GM12878 (cell line): ENCODE results near the gene SACS. TPM values are rescaled to one million over a fixed set of nuclear protein-coding genes. Genes with fewer than 3 reads are reported as not detected.

Source experiments
- ATAC-seq: fragments of 200-7000 bp; cut with Tn5 transposase; 3 replicates; pipeline ENCODE4 v1.9.1; 2020; ENCODE audit warnings: mild to moderate bottlenecking, moderate library complexity
- BruUV-seq: library from RNA; stranded (reverse); fragments of 400-500 nt; replicated peaks from 2 replicates; lab custom pipeline; 2021; lab: Mats Ljungman, UMichigan
- CTCF ChIA-PET: fragments of 300-600 bp; sonication (Branson Sonifier 250); formaldehyde crosslinking; extraction: SDS; loops from one replicate; lab custom pipeline; 2021; ENCODE audit warnings: inconsistent platforms; lab: Yijun Ruan, JAX
- POLR2A ChIA-PET: fragments of 350-600 bp; formaldehyde crosslinking; extraction: SDS; loops from one replicate; lab custom pipeline; 2021; ENCODE audit warnings: inconsistent platforms; lab: Charles Lee
- RAD21 ChIA-PET: fragments of 300-600 bp; sonication (Branson Sonifier 250); formaldehyde crosslinking; loops from one replicate; lab custom pipeline; 2023; ENCODE audit warnings: antibody characterized with exemption; ENCODE audit not compliant: unreplicated experiment; lab: Charles Lee
- SMC1A ChIA-PET: fragments of 300-600 bp; sonication (Branson Sonifier 250); formaldehyde crosslinking; loops from one replicate; lab custom pipeline; 2023; ENCODE audit not compliant: unreplicated experiment, uncharacterized antibody; lab: Charles Lee
- DNase-seq: peaks from one replicate; pipeline ENCODE4 v3.0.0-alpha.2; 2011; ENCODE audit warnings: low read depth, low spot score
- FAIRE-seq: peaks from 3 replicates; lab custom pipeline; 2011; peaks lifted over from hg19 to GRCh38; lab: Jason Lieb, UNC
- H2AFZ ChIP-seq: 2 replicates; pipeline ENCODE4 v1.6.0; 2011; ENCODE audit warnings: low read depth, low read length, control low read depth; ENCODE audit not compliant: control insufficient read depth
- H3K27ac ChIP-seq: 2 replicates; pipeline ENCODE4 v1.5.1; 2011; ENCODE audit warnings: control low read depth; ENCODE audit not compliant: control insufficient read depth, insufficient read depth
- H3K27me3 ChIP-seq, 2 experiments: replicated peaks in 1 of 2; 2 replicates each; pipeline versions ENCODE4 v1.6.0 to v1.6.1; 2011; ENCODE audit warnings: low read length in 1 of 2; ENCODE audit not compliant: control insufficient read depth in 2 of 2, insufficient read depth in 2 of 2
- H3K36me3 ChIP-seq, 2 experiments: 2 replicates each; pipeline ENCODE4 v1.5.1; 2011; ENCODE audit warnings: low read length in 1 of 2; ENCODE audit not compliant: control insufficient read depth in 2 of 2, insufficient read depth in 2 of 2
- H3K4me1 ChIP-seq: 2 replicates; pipeline ENCODE4 v1.6.1; 2011; ENCODE audit warnings: mild to moderate bottlenecking, low read length, moderate library complexity, mixed read lengths; ENCODE audit not compliant: control insufficient read depth, insufficient read depth
- H3K4me2 ChIP-seq: 2 replicates; pipeline ENCODE4 v1.6.0; 2011; ENCODE audit warnings: control low read depth; ENCODE audit not compliant: control insufficient read depth, insufficient read depth
- H3K4me3 ChIP-seq: fragments of 200-600 bp; sonication (generic); 2 replicates; pipeline ENCODE4 v1.5.1; 2016
- H3K79me2 ChIP-seq: 2 replicates; pipeline ENCODE4 v1.6.0; 2011; ENCODE audit warnings: low read length; ENCODE audit not compliant: control insufficient read depth, insufficient read depth
- H3K9ac ChIP-seq: 2 replicates; pipeline ENCODE4 v1.8.0; 2011; ENCODE audit warnings: low read length, control low read depth, mixed read lengths; ENCODE audit not compliant: control insufficient read depth, insufficient read depth
- H3K9me3 ChIP-seq: replicated peaks from 3 replicates; pipeline ENCODE4 v1.5.1; 2011; ENCODE audit warnings: mild to moderate bottlenecking, low read length; ENCODE audit not compliant: control insufficient read depth, insufficient read depth
- H4K20me1 ChIP-seq: 2 replicates; pipeline ENCODE4 v1.6.0; 2011; ENCODE audit not compliant: control insufficient read depth, insufficient read depth
- BRCA1 ChIP-seq: IDR thresholded peaks from 2 replicates; pipeline ENCODE4 v1.6.1; 2011; ENCODE audit warnings: low read depth, low read length, improper control_type of control experiment
- CHD1 ChIP-seq: IDR thresholded peaks from 2 replicates; pipeline ENCODE4 v1.6.1; 2012; ENCODE audit warnings: low read depth, low read length, improper control_type of control experiment
- ETV6 ChIP-seq, 2 experiments: fragments of 450-650 bp in 1 of 2; IDR thresholded peaks in 1 of 2; conservative IDR thresholded peaks in 1 of 2; 2 replicates each; pipeline ENCODE4 v1.6.1; 2014; ENCODE audit warnings: antibody characterized with exemption in 1 of 2, borderline replicate concordance in 1 of 2, low read depth in 1 of 2, mild to moderate bottlenecking in 1 of 2, moderate library complexity in 1 of 2
- NFIC ChIP-seq: IDR thresholded peaks from 2 replicates; pipeline ENCODE4 v1.6.1; 2012; ENCODE audit warnings: low read depth, mild to moderate bottlenecking, inconsistent platforms, low read length, moderate library complexity
- NFYA ChIP-seq: IDR thresholded peaks from 2 replicates; pipeline ENCODE4 v1.6.1; 2011; ENCODE audit warnings: low read depth, mild to moderate bottlenecking, low read length, improper control_type of control experiment, borderline replicate concordance
- SP1 ChIP-seq: IDR thresholded peaks from one replicate; pipeline ENCODE4 v1.6.1; 2011; ENCODE audit warnings: low read depth, low read length
- SREBF1 ChIP-seq: IDR thresholded peaks from 2 replicates; pipeline ENCODE4 v1.6.1; 2012; ENCODE audit warnings: mild to moderate bottlenecking, low read length
- YBX1 ChIP-seq: fragments of 450-650 bp; IDR thresholded peaks from 2 replicates; pipeline ENCODE4 v1.6.1; 2016; ENCODE audit warnings: antibody characterized with exemption
- ZNF622 ChIP-seq: fragments of 450-650 bp; IDR thresholded peaks from 2 replicates; pipeline ENCODE4 v1.6.1; 2017; ENCODE audit warnings: mild to moderate bottlenecking, inconsistent platforms
- WGBS: methylation state at CpG from one replicate; pipeline ENCODE4 v1.1.6; 2016; ENCODE audit warnings: low lambda C conversion rate; ENCODE audit not compliant: insufficient replicate concordance, insufficient coverage; ENCODE audit errors: missing lambda C conversion rate; 5-methylcytosine and 5-hydroxymethylcytosine counted together
- in situ Hi-C: fragments of 300-500 bp; cut with MboI; formaldehyde crosslinking; loops from 9 replicates; pipeline ENCODE4 v1.14.3; 2018; ENCODE audit warnings: mixed read lengths
- intact Hi-C: fragments of 100-400 bp; cut with micrococcal nuclease; formaldehyde crosslinking; loops from one replicate; pipeline ENCODE4 v1.14.2; 2022; ENCODE audit not compliant: unreplicated experiment
- polyA plus RNA-seq, 11 experiments: library from polyadenylated mRNA; depleted of rRNA in 4 of 11; unstranded in 6 of 11; stranded (reverse) in 5 of 11; fragments of >200 nt; fragmentation: Nextera tagmentation in 4 of 11; fragmentation: Illumina TruSeq in 1 of 11; extraction: Ambion mirVana in 4 of 11; extraction: Trizol in 1 of 11; gene quantifications; 1 replicate in 1 of 11; 2 replicates in 10 of 11; pipeline versions ENCODE4 v1.2.1 to v1.2.3, GENCODE V29; 2011 to 2016; ENCODE audit warnings: inconsistent platforms in 2 of 11, missing spikeins in 2 of 11, low read depth in 1 of 11
- total RNA-seq, 4 experiments: library from RNA; depleted of rRNA in 3 of 4; stranded (reverse); fragments of >200 nt in 3 of 4; fragmentation: Illumina TruSeq in 1 of 4; extraction: Trizol in 1 of 4; gene quantifications; 2 replicates each; pipeline versions ENCODE4 v1.2.1 to v1.2.3, GENCODE V29; 2013 to 2021
- TF ChIP-seq, protein P1 (sequence below): fragments of 150-350 bp; IDR thresholded peaks from 2 replicates; pipeline ENCODE4 v1.6.1; 2016; ENCODE audit warnings: low read depth, low read length
- TF ChIP-seq, protein P2 (sequence below): fragments of 450-650 bp; IDR thresholded peaks from 2 replicates; pipeline ENCODE4 v1.6.1; 2017; ENCODE audit warnings: low read depth, mild to moderate bottlenecking, moderate library complexity
- TF ChIP-seq, protein P3 (sequence below): IDR thresholded peaks from 2 replicates; pipeline ENCODE4 v1.6.1; 2012; ENCODE audit warnings: improper control_type of control experiment, low read depth, low read length; ENCODE audit not compliant: insufficient replicate concordance

SACS gene
- total and polyA plus RNA-seq, 10 of the 15 experiments (the other 5 are each of a cell fraction or from before 2014, with no cell fraction given), result 9.9 to 74.9 (median 22.1) TPM

DNA sequence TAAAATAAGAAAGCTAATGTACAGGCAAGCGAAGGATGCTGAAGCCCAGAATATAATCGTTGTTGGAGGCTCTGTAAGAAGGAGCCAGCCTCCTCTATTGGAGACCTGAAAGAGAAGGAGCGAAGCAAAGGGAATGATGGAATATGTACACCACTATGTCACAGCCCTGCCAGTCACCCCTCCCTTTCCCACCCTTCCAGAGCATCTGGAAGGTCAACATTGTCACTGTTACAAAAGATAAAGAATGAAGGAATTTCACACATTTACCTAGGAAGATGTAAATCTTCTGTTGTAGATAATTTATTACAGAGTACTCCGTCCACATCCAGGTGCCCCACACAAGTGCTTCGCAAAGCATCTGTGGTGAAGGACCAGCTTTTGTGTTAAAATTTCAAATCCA lies 39.7 kb upstream of the SACS start:
- H3K9ac ChIP-seq, result no peak overlapping the region
- no peaks in the 10 kb centered on the region for H3K36me3 ChIP-seq
- no peak overlapping the region for H2AFZ ChIP-seq
- BruUV-seq, result no TSS peak
- ChIA-PET POLR2A (no interaction called here), RAD21 (no interaction called here), SMC1A (interaction anchor here (0.6 kb wide), 1 partner anchor 63 kb away, joined by 3 read pairs; no protein-coding TSS in a partner anchor), CTCF (no interaction called here)
- intact Hi-C loops (no loop called here), in situ Hi-C loops (no loop called here)
- H4K20me1 ChIP-seq, result no peaks in the 10 kb centered on the region
- no peak overlapping the region for H3K4me3 ChIP-seq
- no peaks in the 10 kb centered on the region for H3K9me3 ChIP-seq
- no peak for ATAC-seq
- no peaks in the 10 kb centered on the region; the same call in 1 of the 2 replicates for H3K4me1 ChIP-seq
- no peaks in the 10 kb centered on the region for H3K79me2 ChIP-seq
- no peak overlapping the region for H3K27ac ChIP-seq
- no peaks in the 10 kb centered on the region for H3K27me3 ChIP-seq
- no peak overlapping the region for H3K4me2 ChIP-seq
- DNase-seq, result no peak
- 76% methylated on average over 5 of the region's 5 CpGs for WGBS
- no peak for FAIRE-seq
- TF ChIP-seq NFIC, result no peak
- no peak for TF ChIP-seq ZNF622
- TF ChIP-seq CHD1, result no peak
- TF ChIP-seq YBX1, result no peak
- no peak for TF ChIP-seq NFYA
- no peak for TF ChIP-seq SREBF1
- TF ChIP-seq, protein P1, sequence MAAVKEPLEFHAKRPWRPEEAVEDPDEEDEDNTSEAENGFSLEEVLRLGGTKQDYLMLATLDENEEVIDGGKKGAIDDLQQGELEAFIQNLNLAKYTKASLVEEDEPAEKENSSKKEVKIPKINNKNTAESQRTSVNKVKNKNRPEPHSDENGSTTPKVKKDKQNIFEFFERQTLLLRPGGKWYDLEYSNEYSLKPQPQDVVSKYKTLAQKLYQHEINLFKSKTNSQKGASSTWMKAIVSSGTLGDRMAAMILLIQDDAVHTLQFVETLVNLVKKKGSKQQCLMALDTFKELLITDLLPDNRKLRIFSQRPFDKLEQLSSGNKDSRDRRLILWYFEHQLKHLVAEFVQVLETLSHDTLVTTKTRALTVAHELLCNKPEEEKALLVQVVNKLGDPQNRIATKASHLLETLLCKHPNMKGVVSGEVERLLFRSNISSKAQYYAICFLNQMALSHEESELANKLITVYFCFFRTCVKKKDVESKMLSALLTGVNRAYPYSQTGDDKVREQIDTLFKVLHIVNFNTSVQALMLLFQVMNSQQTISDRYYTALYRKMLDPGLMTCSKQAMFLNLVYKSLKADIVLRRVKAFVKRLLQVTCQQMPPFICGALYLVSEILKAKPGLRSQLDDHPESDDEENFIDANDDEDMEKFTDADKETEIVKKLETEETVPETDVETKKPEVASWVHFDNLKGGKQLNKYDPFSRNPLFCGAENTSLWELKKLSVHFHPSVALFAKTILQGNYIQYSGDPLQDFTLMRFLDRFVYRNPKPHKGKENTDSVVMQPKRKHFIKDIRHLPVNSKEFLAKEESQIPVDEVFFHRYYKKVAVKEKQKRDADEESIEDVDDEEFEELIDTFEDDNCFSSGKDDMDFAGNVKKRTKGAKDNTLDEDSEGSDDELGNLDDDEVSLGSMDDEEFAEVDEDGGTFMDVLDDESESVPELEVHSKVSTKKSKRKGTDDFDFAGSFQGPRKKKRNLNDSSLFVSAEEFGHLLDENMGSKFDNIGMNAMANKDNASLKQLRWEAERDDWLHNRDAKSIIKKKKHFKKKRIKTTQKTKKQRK, result no peak
- no peak for TF ChIP-seq ETV6 (conservative IDR thresholded peaks at IDR 0.05 in 1 of 2, IDR thresholded peaks at IDR 0.05 in 1 of 2; ENCODE audit: borderline replicate concordance in 1 of 2, low read depth in 1 of 2)
- TF ChIP-seq, protein P2, sequence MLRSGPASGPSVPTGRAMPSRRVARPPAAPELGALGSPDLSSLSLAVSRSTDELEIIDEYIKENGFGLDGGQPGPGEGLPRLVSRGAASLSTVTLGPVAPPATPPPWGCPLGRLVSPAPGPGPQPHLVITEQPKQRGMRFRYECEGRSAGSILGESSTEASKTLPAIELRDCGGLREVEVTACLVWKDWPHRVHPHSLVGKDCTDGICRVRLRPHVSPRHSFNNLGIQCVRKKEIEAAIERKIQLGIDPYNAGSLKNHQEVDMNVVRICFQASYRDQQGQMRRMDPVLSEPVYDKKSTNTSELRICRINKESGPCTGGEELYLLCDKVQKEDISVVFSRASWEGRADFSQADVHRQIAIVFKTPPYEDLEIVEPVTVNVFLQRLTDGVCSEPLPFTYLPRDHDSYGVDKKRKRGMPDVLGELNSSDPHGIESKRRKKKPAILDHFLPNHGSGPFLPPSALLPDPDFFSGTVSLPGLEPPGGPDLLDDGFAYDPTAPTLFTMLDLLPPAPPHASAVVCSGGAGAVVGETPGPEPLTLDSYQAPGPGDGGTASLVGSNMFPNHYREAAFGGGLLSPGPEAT, result no peak
- TF ChIP-seq BRCA1, result no peak
- TF ChIP-seq SP1, result no peak
- TF ChIP-seq, protein P3, sequence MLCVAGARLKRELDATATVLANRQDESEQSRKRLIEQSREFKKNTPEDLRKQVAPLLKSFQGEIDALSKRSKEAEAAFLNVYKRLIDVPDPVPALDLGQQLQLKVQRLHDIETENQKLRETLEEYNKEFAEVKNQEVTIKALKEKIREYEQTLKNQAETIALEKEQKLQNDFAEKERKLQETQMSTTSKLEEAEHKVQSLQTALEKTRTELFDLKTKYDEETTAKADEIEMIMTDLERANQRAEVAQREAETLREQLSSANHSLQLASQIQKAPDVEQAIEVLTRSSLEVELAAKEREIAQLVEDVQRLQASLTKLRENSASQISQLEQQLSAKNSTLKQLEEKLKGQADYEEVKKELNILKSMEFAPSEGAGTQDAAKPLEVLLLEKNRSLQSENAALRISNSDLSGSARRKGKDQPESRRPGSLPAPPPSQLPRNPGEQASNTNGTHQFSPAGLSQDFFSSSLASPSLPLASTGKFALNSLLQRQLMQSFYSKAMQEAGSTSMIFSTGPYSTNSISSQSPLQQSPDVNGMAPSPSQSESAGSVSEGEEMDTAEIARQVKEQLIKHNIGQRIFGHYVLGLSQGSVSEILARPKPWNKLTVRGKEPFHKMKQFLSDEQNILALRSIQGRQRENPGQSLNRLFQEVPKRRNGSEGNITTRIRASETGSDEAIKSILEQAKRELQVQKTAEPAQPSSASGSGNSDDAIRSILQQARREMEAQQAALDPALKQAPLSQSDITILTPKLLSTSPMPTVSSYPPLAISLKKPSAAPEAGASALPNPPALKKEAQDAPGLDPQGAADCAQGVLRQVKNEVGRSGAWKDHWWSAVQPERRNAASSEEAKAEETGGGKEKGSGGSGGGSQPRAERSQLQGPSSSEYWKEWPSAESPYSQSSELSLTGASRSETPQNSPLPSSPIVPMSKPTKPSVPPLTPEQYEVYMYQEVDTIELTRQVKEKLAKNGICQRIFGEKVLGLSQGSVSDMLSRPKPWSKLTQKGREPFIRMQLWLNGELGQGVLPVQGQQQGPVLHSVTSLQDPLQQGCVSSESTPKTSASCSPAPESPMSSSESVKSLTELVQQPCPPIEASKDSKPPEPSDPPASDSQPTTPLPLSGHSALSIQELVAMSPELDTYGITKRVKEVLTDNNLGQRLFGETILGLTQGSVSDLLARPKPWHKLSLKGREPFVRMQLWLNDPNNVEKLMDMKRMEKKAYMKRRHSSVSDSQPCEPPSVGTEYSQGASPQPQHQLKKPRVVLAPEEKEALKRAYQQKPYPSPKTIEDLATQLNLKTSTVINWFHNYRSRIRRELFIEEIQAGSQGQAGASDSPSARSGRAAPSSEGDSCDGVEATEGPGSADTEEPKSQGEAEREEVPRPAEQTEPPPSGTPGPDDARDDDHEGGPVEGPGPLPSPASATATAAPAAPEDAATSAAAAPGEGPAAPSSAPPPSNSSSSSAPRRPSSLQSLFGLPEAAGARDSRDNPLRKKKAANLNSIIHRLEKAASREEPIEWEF, result no peak
